Right cardiac atrium (tissue), 5 donors: ENCODE measurements around the gene CRAT. TPM values are rescaled to one million over a fixed set of nuclear protein-coding genes. Genes with fewer than 3 reads are reported as not detected.

Experiments used
- ATAC-seq, 2 donors: fragments of 200-7000 bp; cut with Tn5 transposase; one replicate each; pipeline versions ENCODE4 v1.8.0 to v1.9.1; 2020; ENCODE audit warnings: moderate library complexity in 2 of 2, mild to moderate bottlenecking in 1 of 2
- DNase-seq, 3 donors: peaks; one replicate each; pipeline ENCODE4 v3.0.0-alpha.2; 2020
- H3K27ac ChIP-seq: one replicate; pipeline ENCODE4 v1.5.1; 2013; ENCODE audit warnings: mild to moderate bottlenecking, low read length, control low read depth, moderate library complexity
- H3K27me3 ChIP-seq: one replicate; pipeline ENCODE4 v1.6.1; 2013; ENCODE audit not compliant: control insufficient read depth, insufficient read depth
- H3K4me1 ChIP-seq: one replicate; pipeline ENCODE4 v1.6.1; 2013; ENCODE audit warnings: low read length; ENCODE audit not compliant: control insufficient read depth, insufficient read depth
- H3K4me3 ChIP-seq: one replicate; pipeline ENCODE4 v1.5.1; 2013; ENCODE audit warnings: low read length, control low read depth
- H3K9me3 ChIP-seq: one replicate; pipeline ENCODE4 v1.6.1; 2013; ENCODE audit warnings: low read length; ENCODE audit not compliant: control insufficient read depth
- WGBS: extraction: QIAGEN DNeasy Blood & Tissue Kit; methylation state at CpG from one replicate; pipeline ENCODE4 v1.1.7; 2013; 5-methylcytosine and 5-hydroxymethylcytosine counted together
- intact Hi-C, 4 donors: fragments of 100-400 bp; cut with DNase I; formaldehyde crosslinking; loops; one replicate each; pipeline versions ENCODE4 v1.11.0 to v1.14.0; 2022 to 2023
- long read RNA-seq, 4 donors: library from polyadenylated mRNA; unstranded; transcript quantifications; one replicate each; pipeline ENCODE4 v2.0.0, GENCODE V29; 2020 to 2021
- polyA plus RNA-seq: library from polyadenylated mRNA; stranded (reverse); fragments of 200-250 nt; gene quantifications from one replicate; pipeline ENCODE4 v1.2.3, GENCODE V29; 2013
- total RNA-seq, 4 donors: library from RNA; stranded (reverse); fragmentation: NEBNext Ultra II Directional; extraction: Animal tissue kit (Norgen Biotek cat#: 25700); gene quantifications; one replicate each; pipeline ENCODE4 v1.2.1, GENCODE V29; 2021
- donor health status: healthy with polysubstance abuse.
- donor health status: DM: no; HTN: yes; CAD: no.
- donor health status: DM: no; HTN: no; CAD: no.
- donor health status: DM: no; HTN: yes; CAD: no; lungs with severe emphysema.
- donor health status: DM: yes; HTN: yes; CAD: no.

Gene CRAT
- total RNA-seq (10 to 100 TPM; 47.0 to 69.9 (median 56.8) TPM), polyA plus RNA-seq (63.3 TPM)
- long read RNA-seq, donor 1, transcript CRAT-201 (14 exons, 2,763 nt): major isoform, 89 of 186 reads
- long read RNA-seq, donor 1, transcript CRAT-202 (2 exons, 973 nt): minor isoform, 9 of 186 reads
- long read RNA-seq, donor 1, transcript CRAT-207 (15 exons, 2,253 nt): minor isoform, 21 of 186 reads
- long read RNA-seq, donor 1, partial matches to known transcripts: 49 of 186 reads
- long read RNA-seq, donor 1, other reads (novel, unspliced or antisense): 18 of 186 reads
- long read RNA-seq, donor 2, transcript CRAT-201 (14 exons, 2,763 nt): major isoform, 62 of 120 reads
- long read RNA-seq, donor 2, transcript CRAT-207 (15 exons, 2,253 nt): minor isoform, 15 of 120 reads
- long read RNA-seq, donor 2, transcript CRAT-202 (2 exons, 973 nt): minor isoform, 7 of 120 reads
- long read RNA-seq, donor 2, partial matches to known transcripts: 23 of 120 reads
- long read RNA-seq, donor 2, other reads (novel, unspliced or antisense): 13 of 120 reads
- long read RNA-seq, donor 3, transcript CRAT-207 (15 exons, 2,253 nt): minor isoform, 69 of 477 reads
- long read RNA-seq, donor 3, transcript CRAT-201 (14 exons, 2,763 nt): major isoform, 273 of 477 reads
- long read RNA-seq, donor 3, partial matches to known transcripts: 83 of 477 reads
- long read RNA-seq, donor 3, other reads (novel, unspliced or antisense): 50 of 477 reads
- long read RNA-seq, donor 4, transcript CRAT-202 (2 exons, 973 nt): minor isoform, 5 of 118 reads
- long read RNA-seq, donor 4, transcript CRAT-207 (15 exons, 2,253 nt): minor isoform, 14 of 118 reads
- long read RNA-seq, donor 4, transcript CRAT-201 (14 exons, 2,763 nt): major isoform, 52 of 118 reads
- long read RNA-seq, donor 4, partial matches to known transcripts: 29 of 118 reads
- long read RNA-seq, donor 4, other reads (novel, unspliced or antisense): 18 of 118 reads

DNA sequence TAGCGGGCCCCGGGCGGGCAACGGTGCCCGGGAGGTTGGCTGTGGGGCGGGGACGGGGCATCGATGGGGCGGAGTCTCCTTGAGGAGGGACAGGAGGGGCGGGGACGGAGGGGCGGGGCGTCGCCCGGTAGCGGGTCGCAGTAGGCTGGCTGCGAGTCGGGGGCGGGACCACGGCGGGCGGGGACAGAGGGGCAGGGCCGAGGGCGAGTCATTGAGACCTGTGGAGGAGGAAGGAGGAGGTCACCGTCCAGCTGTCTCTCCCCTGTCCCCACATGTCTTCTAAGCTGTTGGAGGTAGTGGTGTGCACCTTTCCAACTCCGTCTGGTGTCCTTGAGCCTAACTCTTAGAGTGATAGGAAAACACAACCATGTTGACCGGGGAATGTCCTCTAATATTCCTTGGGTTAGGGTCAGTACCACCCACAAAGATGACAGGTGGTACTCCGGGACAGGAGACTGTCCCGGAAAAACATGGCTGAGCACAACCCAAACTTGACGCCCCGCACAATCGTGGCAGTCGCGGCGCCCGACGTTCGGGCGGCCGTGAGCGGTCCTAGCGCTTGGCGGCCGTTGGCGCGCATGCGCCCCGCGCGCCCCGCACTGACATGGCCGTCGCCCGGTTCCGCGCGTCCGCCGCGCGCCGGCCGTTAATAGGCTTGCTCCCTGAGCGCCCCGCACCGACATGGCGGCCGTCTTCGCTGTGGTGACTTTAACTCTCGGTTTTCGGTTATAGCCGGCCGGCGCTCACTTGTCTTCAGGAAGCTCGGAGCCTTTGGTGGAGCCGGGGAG is at the start of gene CRAT, which contains the start of gene PTPA:
Gene CRAT, minus strand, starts transcription at position 54 of the 788 bp plus-strand sequence. CDS start 284 bp downstream, outside the sequence.
Gene PTPA, plus strand, starts transcription at position 676 of the 788 bp plus-strand sequence. CDS start 186 bp downstream, outside the sequence.
- DNase-seq (peak; percentile 99 to 100 (median 99)), ATAC-seq (peak; percentile 92 to 94)
- Histone ChIP-seq H3K9me3 (no peaks in the 10 kb centered on the region), H3K27me3 (no peaks in the 10 kb centered on the region), H3K4me3 (peak within 1 kb of the TSS; percentile 90), H3K4me1 (no peaks in the 10 kb centered on the region), H3K27ac (peak within 1 kb of the TSS; percentile 88)
- intact Hi-C loops: no loop called here
- under 1% methylated on average over 77 of the region's 77 CpGs for WGBS

DNA sequence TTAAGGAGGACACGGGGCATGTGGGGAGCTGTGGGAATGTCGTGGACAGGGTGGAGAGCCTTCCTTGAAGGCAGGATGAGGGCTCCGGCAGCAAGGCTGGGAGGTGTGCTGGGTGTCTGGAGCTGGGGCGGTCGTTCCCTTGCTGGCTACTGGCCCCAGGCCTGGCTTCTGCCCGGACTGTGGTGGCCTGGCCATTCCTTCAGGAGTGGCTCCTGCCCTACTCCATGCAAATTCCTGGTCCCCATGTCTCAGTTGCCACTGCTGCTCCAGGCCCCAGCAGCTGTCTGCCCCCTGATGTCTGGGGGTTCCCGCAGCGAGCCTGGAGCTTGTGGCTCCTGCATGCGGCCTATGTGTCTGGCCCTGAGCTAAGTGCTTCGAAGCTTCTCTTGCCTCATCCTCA is 45.6 kb upstream of the CRAT start:
- intact Hi-C loops: no loop called here
- H3K4me3 ChIP-seq: no peak overlapping the region
- no peaks in the 10 kb centered on the region for H3K4me1 ChIP-seq
- no peaks in the 10 kb centered on the region for H3K27me3 ChIP-seq
- H3K27ac ChIP-seq: no peak overlapping the region
- DNase-seq (peak in 1 of 3 donors; percentile 27), ATAC-seq (no peak)
- 90% methylated on average over 10 of the region's 10 CpGs for WGBS
- H3K9me3 ChIP-seq: no peaks in the 10 kb centered on the region

- intact Hi-C loops: no loop called here
- Histone ChIP-seq H3K27ac (no peak overlapping the region), H3K4me1 (no peaks in the 10 kb centered on the region), H3K27me3 (no peaks in the 10 kb centered on the region), H3K4me3 (no peak overlapping the region), H3K9me3 (no peaks in the 10 kb centered on the region)
- 76% methylated on average over 16 of the region's 16 CpGs for WGBS
- DNase-seq (peak in 1 of 3 donors; percentile 66), ATAC-seq (no peak)
These were observed 44.4 kb upstream of the CRAT start for GRCh38 chr9:129154866-129155477.

GRCh38 chr9:129151469-129151868 is 40.9 kb upstream of the CRAT start:
- Histone ChIP-seq H3K9me3 (no peaks in the 10 kb centered on the region), H3K27me3 (no peaks in the 10 kb centered on the region), H3K4me1 (peaks cover under 1% of the 10 kb centered on the region), H3K4me3 (no peak overlapping the region), H3K27ac (no peak overlapping the region)
- DNase-seq (peak in 1 of 3 donors; percentile 43), ATAC-seq (no peak)
- intact Hi-C loops: no loop called here
- 92% methylated on average over 15 of the region's 15 CpGs for WGBS

GRCh38 chr9:129150672-129151211 is 40.1 kb upstream of the CRAT start:
- ATAC-seq: no peak
- H3K9me3 ChIP-seq: no peaks in the 10 kb centered on the region
- 87% methylated on average over 18 of the region's 18 CpGs for WGBS
- intact Hi-C loops: no loop called here
- peak in 1 of 3 donors; percentile 52 for DNase-seq
- H3K27me3 ChIP-seq: no peaks in the 10 kb centered on the region
- H3K4me1 ChIP-seq: peaks cover 7% of the 10 kb centered on the region
- H3K27ac ChIP-seq: no peak overlapping the region
- no peak overlapping the region for H3K4me3 ChIP-seq

DNA sequence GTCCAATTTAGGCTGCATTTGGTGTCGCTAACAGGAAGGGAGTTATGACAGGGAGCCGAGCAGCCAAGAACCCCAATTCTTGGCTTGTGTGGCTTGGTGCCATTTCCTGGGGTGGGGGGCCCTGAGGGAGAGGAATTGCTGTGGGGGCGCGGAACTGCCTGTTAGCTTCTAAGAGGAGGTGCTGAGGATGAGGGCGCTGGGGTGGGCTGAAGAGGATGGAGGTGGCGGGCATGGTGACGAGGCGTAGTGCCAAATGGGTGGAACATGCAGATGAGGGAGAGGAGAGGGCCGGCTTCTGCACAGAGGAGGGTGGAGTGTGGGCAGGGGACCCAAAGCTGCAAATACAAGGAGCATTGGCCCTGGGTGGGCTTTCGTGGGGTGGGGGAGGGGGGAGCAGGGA is 39.5 kb upstream of the CRAT start:
- intact Hi-C loops: no loop called here
- H3K4me3 ChIP-seq: no peak overlapping the region
- H3K9me3 ChIP-seq: no peaks in the 10 kb centered on the region
- DNase-seq: peak in 1 of 3 donors; percentile 53
- WGBS: 74% methylated on average over 10 of the region's 10 CpGs
- no peak for ATAC-seq
- H3K4me1 ChIP-seq: peaks cover 7% of the 10 kb centered on the region
- no peak overlapping the region for H3K27ac ChIP-seq
- no peaks in the 10 kb centered on the region for H3K27me3 ChIP-seq

DNA sequence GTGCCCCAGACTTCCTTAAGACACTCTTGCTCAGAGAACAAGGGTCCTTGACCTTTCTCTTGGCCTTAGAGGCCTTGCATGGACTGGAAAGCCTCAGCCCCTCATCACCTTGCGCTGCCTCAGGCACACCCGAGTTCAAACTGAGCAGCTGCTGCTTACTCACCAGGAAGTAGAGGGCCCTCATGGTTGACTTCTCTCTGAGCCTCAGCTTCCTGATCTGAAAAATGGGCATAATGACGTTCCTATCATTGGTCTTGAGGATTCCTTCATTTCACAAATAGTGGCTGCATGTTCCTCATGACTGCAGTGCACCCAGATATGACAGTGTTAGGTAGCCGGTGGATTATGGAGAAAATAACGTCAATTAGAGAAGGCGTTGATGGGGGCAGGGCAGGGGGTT is 38.8 kb upstream of the CRAT start:
- no peaks in the 10 kb centered on the region for H3K27me3 ChIP-seq
- WGBS: 82% methylated on average over 6 of the region's 6 CpGs
- intact Hi-C loops: loop anchor here in 1 of 4 donors (10.0 kb wide), 1 partner anchor 335 kb away; no protein-coding TSS in a partner anchor
- no peaks in the 10 kb centered on the region for H3K9me3 ChIP-seq
- ATAC-seq (no peak), DNase-seq (no peak)
- H3K4me3 ChIP-seq: no peak overlapping the region
- H3K27ac ChIP-seq: no peak overlapping the region
- peaks cover 7% of the 10 kb centered on the region for H3K4me1 ChIP-seq

DNA sequence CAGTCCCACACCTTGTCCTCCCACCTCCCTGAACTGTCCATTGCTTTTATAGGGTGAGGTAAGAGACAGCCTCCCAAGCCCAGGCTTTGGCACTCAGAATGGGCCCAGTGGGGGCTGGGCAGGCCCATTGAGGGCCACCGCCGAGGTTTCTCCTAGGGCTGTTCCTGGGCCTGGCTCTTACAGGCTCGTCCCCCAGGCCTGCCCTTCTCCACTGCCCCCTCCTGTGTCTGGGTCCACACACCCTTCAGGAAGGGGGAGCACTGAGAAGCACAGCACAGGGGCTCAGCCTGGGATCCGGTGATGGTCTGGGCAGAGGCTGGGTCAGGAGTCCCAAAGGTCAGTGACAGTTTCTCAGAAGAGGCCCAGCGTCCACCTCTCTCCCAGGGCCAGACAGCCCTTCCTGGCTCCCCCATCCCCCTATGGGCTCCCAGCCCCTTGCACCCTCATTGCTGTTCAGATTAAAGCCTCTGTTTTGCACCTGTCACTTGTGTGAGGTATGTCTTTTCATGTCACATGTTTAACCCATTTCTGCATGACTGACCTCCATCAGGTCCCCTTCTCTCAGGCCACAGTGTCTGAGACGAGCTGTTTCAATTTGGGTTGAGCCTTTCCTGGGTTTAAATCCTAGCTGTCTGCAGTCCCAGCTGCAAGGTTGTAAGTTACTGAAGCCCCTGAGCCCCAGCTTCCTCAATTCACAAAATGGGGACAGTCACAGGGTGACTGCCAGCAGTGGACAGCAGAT is 38.0 kb upstream of the CRAT start:
- no peak for ATAC-seq
- Histone ChIP-seq H3K27ac (no peak overlapping the region), H3K4me1 (peaks cover 12% of the 10 kb centered on the region), H3K27me3 (no peaks in the 10 kb centered on the region), H3K9me3 (no peaks in the 10 kb centered on the region), H3K4me3 (no peak overlapping the region)
- intact Hi-C loops: loop anchor here in 1 of 4 donors (10.0 kb wide), 1 partner anchor 336 kb away; no protein-coding TSS in a partner anchor
- WGBS: 68% methylated on average over 6 of the region's 6 CpGs
- DNase-seq: no peak

GRCh38 chr9:129146441-129146941 is 35.9 kb upstream of the CRAT start:
- peaks cover 24% of the 10 kb centered on the region for H3K4me1 ChIP-seq
- peak overlapping the region; percentile 86 for H3K27ac ChIP-seq
- ATAC-seq (peak in 1 of 2 donors; percentile 24), DNase-seq (peak; percentile 54 to 85 (median 81))
- H3K4me3 ChIP-seq: no peak overlapping the region
- 35% methylated on average over 7 of the region's 8 CpGs for WGBS
- no peaks in the 10 kb centered on the region for H3K27me3 ChIP-seq
- no peaks in the 10 kb centered on the region for H3K9me3 ChIP-seq
- intact Hi-C loops: loop anchor here in 2 of 4 donors (2.0 to 10.0 kb wide), 2 partner anchors 26 to 338 kb away; no protein-coding TSS in a partner anchor
